Fibroblast of skin of abdomen (primary cell): Measurements from ENCODE around the gene FLNA.

Experiments used
- DNase-seq: peaks from one replicate; pipeline ENCODE4 v3.0.0-alpha.2; 2013

The FLNA gene

GRCh38 chrX:154332561-154332960 lies 41.9 kb downstream of the FLNA start:
- no peak for DNase-seq

- DNase-seq: no peak
Observed at GRCh38 chrX:154329294-154329693, 45.1 kb downstream of the FLNA start.

DNA sequence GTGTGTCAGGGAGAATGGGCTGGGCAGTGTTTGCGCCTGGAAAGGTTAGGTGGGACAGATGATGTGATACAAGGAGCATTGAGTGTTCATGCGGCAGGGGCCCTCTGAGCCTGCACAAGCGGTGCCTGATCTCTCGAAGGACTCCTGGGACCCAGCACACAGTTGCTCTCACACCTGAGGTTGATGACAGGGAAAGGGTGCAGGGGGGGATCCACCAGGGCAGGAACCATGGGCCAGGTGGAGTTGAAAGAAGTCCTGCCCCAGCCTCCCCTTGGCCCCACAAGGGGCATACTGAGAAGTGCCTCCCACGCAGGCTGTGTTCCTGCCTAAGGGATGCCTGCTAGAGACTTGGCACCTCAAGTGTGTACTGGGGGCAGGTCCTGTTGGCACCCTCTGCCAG lies 45.8 kb downstream of the FLNA start:
- DNase-seq: no peak

DNA sequence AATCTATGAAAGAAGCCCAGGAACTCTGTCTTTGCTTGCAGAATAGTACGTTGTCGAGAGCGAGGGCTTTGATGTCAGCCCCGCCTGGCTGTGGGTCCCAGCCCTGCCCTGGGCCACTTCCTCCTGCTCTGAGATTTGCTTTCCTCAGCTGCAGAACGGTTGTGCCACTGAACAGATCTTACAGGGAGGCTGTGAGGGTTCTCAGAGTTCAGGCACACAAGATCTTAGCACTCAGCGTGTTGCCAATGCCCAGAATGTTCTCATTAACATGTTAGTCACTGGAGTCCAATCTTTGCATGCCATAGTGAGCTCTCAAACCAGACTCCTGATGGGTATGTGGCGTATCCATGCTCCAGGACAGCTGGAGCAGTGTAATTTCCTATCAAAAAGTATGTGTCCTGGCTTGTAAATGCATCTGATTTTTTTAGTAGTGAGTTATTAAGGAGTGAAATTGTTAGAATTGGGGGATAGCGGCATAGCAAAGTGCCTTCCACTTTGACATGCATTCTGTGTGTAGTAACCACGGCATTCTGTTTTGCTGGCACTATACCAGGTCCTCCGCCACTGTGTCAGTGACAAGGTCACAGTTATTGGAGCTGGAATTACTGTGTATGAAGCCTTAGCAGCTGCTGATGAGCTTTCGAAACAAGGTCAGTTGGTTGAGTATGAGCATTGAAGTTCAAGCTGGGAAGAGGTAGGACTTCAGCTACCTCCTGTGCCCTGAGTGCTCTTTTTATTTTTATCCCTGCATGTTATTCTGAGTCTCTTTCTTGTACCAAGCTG lies 47.2 kb downstream of the FLNA start:
- peak; percentile 35 for DNase-seq

- DNase-seq: peak; percentile 1
Observed at GRCh38 chrX:154325541-154325940, 48.9 kb downstream of the FLNA start.

- no peak for DNase-seq
Observed at GRCh38 chrX:154323537-154323936, 50.9 kb downstream of the FLNA start.

GRCh38 chrX:154322890-154323289 lies 51.5 kb downstream of the FLNA start:
- no peak for DNase-seq

- DNase-seq: no peak
Observed at GRCh38 chrX:154321594-154321993, 52.8 kb downstream of the FLNA start.

DNA sequence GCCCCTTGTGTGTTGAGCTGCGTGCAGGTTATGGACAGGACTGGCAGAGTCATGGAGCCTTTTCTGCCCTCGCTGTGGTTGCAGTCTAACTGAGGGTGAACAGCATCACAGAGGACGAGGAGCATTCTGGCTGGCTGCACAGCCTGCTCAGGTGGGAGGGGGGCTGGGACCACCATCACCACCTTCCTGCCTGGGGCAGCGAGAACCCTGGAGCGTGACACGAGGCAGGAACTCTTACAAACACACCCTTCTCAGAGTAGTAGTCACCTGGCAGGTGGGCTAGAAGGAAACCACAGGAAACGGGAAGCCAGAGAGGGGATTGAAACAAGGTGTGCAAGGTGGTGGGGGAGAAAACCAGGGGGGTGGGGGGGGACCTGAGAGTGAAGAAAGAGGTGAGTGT lies 53.3 kb downstream of the FLNA start:
- DNase-seq: no peak

GRCh38 chrX:154320406-154320805 lies 54.0 kb downstream of the FLNA start:
- no peak for DNase-seq

- peak; percentile 13 for DNase-seq
Observed at GRCh38 chrX:154317391-154317995, 56.9 kb downstream of the FLNA start.

- DNase-seq: no peak
Observed at GRCh38 chrX:154315416-154315815, 59.0 kb downstream of the FLNA start.

- DNase-seq: no peak
Observed at GRCh38 chrX:154313147-154313546, 61.3 kb downstream of the FLNA start.

- DNase-seq: no peak
Observed at GRCh38 chrX:154312116-154312515, 62.3 kb downstream of the FLNA start.

- no peak for DNase-seq
Observed at GRCh38 chrX:154310616-154311536, 63.6 kb downstream of the FLNA start.

DNA sequence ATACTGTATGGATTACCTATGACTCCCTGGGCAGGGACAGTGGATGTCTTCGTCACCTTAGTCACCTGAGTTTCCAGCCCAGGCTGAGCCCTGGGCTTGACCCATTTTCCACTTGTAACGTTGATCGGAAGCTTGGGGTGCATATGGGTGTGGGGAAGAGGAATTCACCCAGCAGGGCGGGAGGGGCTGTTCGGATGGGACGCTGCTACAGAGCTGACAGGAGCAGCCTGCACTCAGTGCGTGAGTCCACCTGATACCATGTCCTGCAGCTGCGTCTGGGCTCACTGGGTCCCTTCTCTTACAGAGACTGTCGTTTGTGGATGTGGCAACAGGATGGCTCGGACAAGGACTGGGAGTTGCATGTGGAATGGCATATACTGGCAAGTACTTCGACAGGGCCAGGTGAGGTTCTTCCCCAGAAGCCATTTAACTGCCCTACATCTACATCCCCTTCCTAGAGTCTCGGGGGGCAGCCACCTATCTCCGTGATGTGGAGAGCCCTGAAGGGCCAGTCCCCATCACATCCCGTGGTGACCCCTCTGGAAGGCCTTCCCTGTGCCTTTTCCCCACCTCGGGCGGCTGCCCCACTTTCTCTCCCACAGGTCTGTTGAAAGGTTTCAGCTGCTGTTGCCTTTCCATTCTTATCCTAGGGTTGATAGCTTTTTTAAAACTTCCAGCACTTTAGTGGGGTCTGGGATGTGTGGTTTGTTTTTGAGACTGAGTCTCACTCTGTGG lies 65.2 kb downstream of the FLNA start:
- DNase-seq: no peak

- DNase-seq: peak; percentile 18
Observed at GRCh38 chrX:154308108-154308946, 66.1 kb downstream of the FLNA start.

DNA sequence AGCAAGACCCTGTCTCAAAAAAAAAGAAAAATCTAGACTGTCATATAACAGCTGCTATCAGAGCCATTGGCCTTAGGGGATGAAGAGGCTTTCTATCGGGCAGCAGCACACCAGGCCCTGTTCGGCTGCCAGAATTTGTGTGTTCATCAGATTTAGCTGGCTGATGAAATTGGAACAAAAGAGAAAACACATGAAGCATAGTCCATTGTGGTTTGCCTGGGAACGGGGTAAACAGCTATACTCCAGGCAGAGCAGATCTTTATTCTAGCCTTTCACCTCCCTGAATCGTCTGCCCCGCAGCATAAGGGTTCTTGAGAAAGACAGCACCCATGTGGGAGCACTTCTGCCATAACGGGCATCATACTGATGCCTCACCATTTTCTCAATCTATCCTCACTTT lies 67.2 kb downstream of the FLNA start:
- DNase-seq: no peak

DNA sequence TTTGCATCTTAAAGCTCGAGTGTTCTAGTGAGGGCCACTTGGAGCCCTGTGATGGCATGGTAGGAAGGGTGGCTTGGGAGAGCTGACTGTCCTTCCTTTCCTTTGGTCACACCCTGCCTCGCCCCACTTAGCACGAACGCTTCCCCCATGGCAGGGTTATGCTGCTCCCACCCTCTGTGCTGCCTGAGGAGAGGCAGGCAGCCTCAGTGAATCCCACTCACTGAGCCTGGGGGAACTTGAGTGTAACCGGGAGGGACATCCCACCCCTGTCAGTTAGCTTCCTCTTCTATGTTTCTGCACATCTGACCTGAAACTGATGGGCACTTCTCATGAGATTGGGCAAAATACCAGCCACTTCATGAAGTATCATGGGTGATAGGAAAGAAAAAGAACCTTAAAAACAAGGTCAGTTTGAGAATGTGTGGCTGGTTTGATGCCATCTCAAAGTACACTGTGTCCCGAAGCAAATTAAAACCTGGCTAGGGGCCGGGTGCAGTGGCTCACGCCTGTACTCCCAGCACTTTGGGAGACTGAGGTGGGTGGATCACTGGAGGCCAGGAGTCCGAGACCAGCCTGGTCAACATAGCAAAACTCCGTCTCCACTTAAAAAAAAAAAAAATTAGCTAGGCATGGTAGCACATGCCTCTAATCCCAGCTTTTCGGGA lies 68.8 kb downstream of the FLNA start:
- DNase-seq: no peak

GRCh38 chrX:154304846-154305245 lies 69.6 kb downstream of the FLNA start:
- no peak for DNase-seq

DNA sequence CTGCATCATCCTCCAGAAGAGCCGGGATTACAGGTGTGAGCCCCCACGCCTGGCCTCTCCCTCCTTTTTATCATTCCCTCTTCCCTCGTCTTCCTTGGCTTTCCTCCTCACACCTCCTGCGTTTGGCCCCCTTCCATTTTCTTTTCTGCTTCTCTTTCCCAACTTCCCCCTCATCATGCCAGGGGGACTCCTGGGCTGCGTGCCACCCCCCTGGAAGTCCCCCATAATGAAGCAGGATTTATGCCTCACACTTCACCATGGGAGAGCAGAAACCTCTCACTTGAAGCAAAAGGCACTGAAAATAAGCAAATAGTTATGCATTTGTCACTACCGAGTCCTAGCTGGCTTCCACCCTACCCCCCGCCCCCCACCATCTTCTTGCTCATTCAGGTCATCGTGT lies 71.0 kb downstream of the FLNA start:
- DNase-seq: no peak
